HepG2 (cell line): ENCODE measurements around the gene MAGEB16. TPM values are rescaled to one million over a fixed set of nuclear protein-coding genes. Genes with fewer than 3 reads are reported as not detected.

Experiments used
- ARID2 ChIP-seq: sonication (generic); formaldehyde crosslinking; IDR thresholded peaks from 2 replicates; pipeline ENCODE4 v1.8.1; 2022; ENCODE audit warnings: mild to moderate bottlenecking, missing genetic modification reagents, borderline replicate concordance
- DR1 ChIP-seq: sonication (generic); formaldehyde crosslinking; IDR thresholded peaks from 2 replicates; pipeline ENCODE4 v1.8.0; 2021; ENCODE audit warnings: mild to moderate bottlenecking, missing genetic modification reagents, inconsistent platforms
- NPAS2 ChIP-seq: sonication (generic); formaldehyde crosslinking; IDR thresholded peaks from 2 replicates; pipeline ENCODE4 v1.8.0; 2022; ENCODE audit warnings: mild to moderate bottlenecking, missing genetic modification reagents, borderline replicate concordance
- ZBTB37 ChIP-seq: sonication (generic); formaldehyde crosslinking; IDR thresholded peaks from 2 replicates; pipeline ENCODE4 v1.4.0; 2020; ENCODE audit warnings: mild to moderate bottlenecking, missing genetic modification reagents
- ZNF350 ChIP-seq: sonication (generic); formaldehyde crosslinking; IDR thresholded peaks from 2 replicates; pipeline ENCODE4 v1.4.0; 2020; ENCODE audit warnings: mild to moderate bottlenecking, low read depth, missing genetic modification reagents, borderline replicate concordance
- ZNF407 ChIP-seq: sonication (generic); formaldehyde crosslinking; IDR thresholded peaks from one replicate; pipeline ENCODE4 v1.5.1; 2020; ENCODE audit warnings: mild to moderate bottlenecking, missing genetic modification reagents; ENCODE audit errors: not compliant biosample characterization
- ZNF556 ChIP-seq: sonication (generic); formaldehyde crosslinking; IDR thresholded peaks from 2 replicates; pipeline ENCODE4 v1.4.0; 2020; ENCODE audit warnings: mild to moderate bottlenecking, missing genetic modification reagents, borderline replicate concordance
- ZNF770 ChIP-seq: sonication (generic); formaldehyde crosslinking; IDR thresholded peaks from 2 replicates; pipeline ENCODE4 v1.5.0; 2020; ENCODE audit warnings: mild to moderate bottlenecking, missing genetic modification reagents
- polyA plus RNA-seq, 8 experiments: library from polyadenylated mRNA; depleted of rRNA in 3 of 8; stranded (reverse) in 7 of 8; unstranded in 1 of 8; fragments of >200 nt; fragmentation: Illumina TruSeq in 4 of 8; extraction: Trizol in 4 of 8; gene quantifications; 2 replicates each; pipeline versions ENCODE4 v1.2.1 to v1.2.3, GENCODE V29; 2011 to 2016; ENCODE audit warnings: low read depth in 4 of 8, missing spikeins in 1 of 8, mixed read lengths in 1 of 8; ENCODE audit not compliant: insufficient read depth in 1 of 8
- total RNA-seq, 5 experiments: library from RNA; depleted of rRNA; stranded (reverse); fragments of >200 nt; fragmentation: Illumina TruSeq; extraction: Trizol; gene quantifications; 2 replicates each; pipeline ENCODE4 v1.2.3, GENCODE V29; 2016; ENCODE audit warnings: low read depth in 1 of 5

Gene MAGEB16
- total and polyA plus RNA-seq, 2 of the 13 experiments (the other 11 are each of a cell fraction or from before 2014, with no cell fraction given), result not detected

GRCh38 chrX:35826503-35826902 lies 28.4 kb downstream of the MAGEB16 start (continued):
- TF ChIP-seq ZBTB37, result no peak
- TF ChIP-seq ZNF556 (CRISPR knock-in tag), result no peak
- TF ChIP-seq ZNF770 (CRISPR knock-in tag), result no peak
- no peak for TF ChIP-seq ZNF407 (CRISPR knock-in tag)
- no peak for TF ChIP-seq NPAS2 (CRISPR knock-in tag)
- no peak for TF ChIP-seq ZNF350 (CRISPR knock-in tag)
- no peak for TF ChIP-seq DR1 (CRISPR knock-in tag)
- no peak for TF ChIP-seq ARID2
